Thyroid gland (tissue), 4 donors: ENCODE results near the gene ZC3H7A. TPM values are rescaled to one million over a fixed set of nuclear protein-coding genes. Genes with fewer than 3 reads are reported as not detected.

Source experiments
- DNase-seq, 2 donors: peaks; one replicate each; pipeline ENCODE4 v3.0.0-alpha.2; 2019
- H3K27ac ChIP-seq, 3 donors: fragments of 200-600 bp; sonication (generic); 1 replicate in 2 of 3; 2 replicates in 1 of 3; pipeline ENCODE4 v1.5.1; 2016 to 2019; ENCODE audit warnings: mild to moderate bottlenecking in 1 of 3, moderate library complexity in 1 of 3
- H3K27me3 ChIP-seq: fragments of 200-600 bp; sonication (generic); one replicate; pipeline ENCODE4 v1.5.1; 2019
- H3K36me3 ChIP-seq, 2 donors: fragments of 200-600 bp; sonication (generic); one replicate each; pipeline ENCODE4 v1.5.1; 2016 to 2019
- H3K4me1 ChIP-seq, 2 donors: fragments of 200-600 bp; sonication (generic); one replicate each; pipeline ENCODE4 v1.5.1; 2017 to 2019
- H3K4me3 ChIP-seq, 3 donors: fragments of 200-600 bp; sonication (generic); replicated peaks in 1 of 3; 1 replicate in 2 of 3; 2 replicates in 1 of 3; pipeline ENCODE4 v1.5.1; 2016; ENCODE audit warnings: mild to moderate bottlenecking in 1 of 3
- H3K9me3 ChIP-seq: fragments of 200-600 bp; sonication (generic); one replicate; pipeline ENCODE4 v1.5.1; 2017
- CTCF ChIP-seq, 6 experiments: fragments of 200-600 bp in 3 of 6; fragments of 450-650 bp in 3 of 6; sonication (generic) in 3 of 6; IDR thresholded peaks; one replicate each; pipeline ENCODE4 v1.5.1; 2016 to 2019; ENCODE audit warnings: antibody characterized with exemption in 6 of 6, mild to moderate bottlenecking in 2 of 6, inconsistent platforms in 1 of 6, moderate library complexity in 1 of 6
- POLR2A ChIP-seq, 2 donors: fragments of 450-650 bp; IDR thresholded peaks; one replicate each; pipeline ENCODE4 v1.6.1; 2017; ENCODE audit warnings: antibody characterized with exemption in 2 of 2, mild to moderate bottlenecking in 2 of 2, moderate library complexity in 1 of 2
- WGBS, 2 donors: methylation state at CpG; one replicate each; pipeline ENCODE4 v1.1.5; 2017; 5-methylcytosine and 5-hydroxymethylcytosine counted together
- intact Hi-C: fragments of 100-400 bp; cut with DNase I; formaldehyde crosslinking; loops from one replicate; pipeline ENCODE4 v1.15.1; 2023
- total RNA-seq, 4 donors: library from RNA; depleted of rRNA; stranded (reverse); fragments of >200 nt; gene quantifications; one replicate each; pipeline ENCODE4 v1.2.3, GENCODE V29; 2016

ZC3H7A gene
- total RNA-seq, result 100 to 1,000 TPM in 1 of 4 donors, 10 to 100 TPM in 3; 48.9 to 105 (median 62.7) TPM

- DNase-seq, result peak; percentile 96 to 97
- Histone ChIP-seq H3K36me3 (no peaks in the 10 kb centered on the region), H3K4me3 (peak within 1 kb of the TSS; percentile 87 to 93 (median 89)), H3K4me1 (peaks cover 42 to 51% of the 10 kb centered on the region in 2 donors), H3K27me3 (no peaks in the 10 kb centered on the region), H3K27ac (peak within 1 kb of the TSS; percentile 92 to 98 (median 97)), H3K9me3 (no peaks in the 10 kb centered on the region)
- 0 to 4% methylated on average over 8 to 9 of the region's 80 CpGs for WGBS, 2 donors
- TF ChIP-seq CTCF (IDR thresholded peaks at IDR 0.05) (peak in 4 of 6 experiments; percentile 84 to 99 (median 98)), POLR2A (IDR thresholded peaks at IDR 0.05) (peak; percentile 54 to 95)
- intact Hi-C loops, result loop anchor here (5.0 kb wide), 1 partner anchor 55 kb away; the partner anchor contains the start of gene TXNDC11
Measured at GRCh38 chr16:11797166-11797956, at the start of gene ZC3H7A. Gene ZC3H7A (minus strand): TSS chr16:11797258. CDS start chr16:11782354, 14,904 bp downstream.

GRCh38 chr16:11844499-11844898 is 47.4 kb upstream of the ZC3H7A start:
- Histone ChIP-seq H3K27me3 (no peaks in the 10 kb centered on the region), H3K36me3 (peaks cover 60 to 63% of the 10 kb centered on the region in 2 donors), H3K4me1 (no peaks in the 10 kb centered on the region), H3K4me3 (no peak overlapping the region), H3K27ac (no peak overlapping the region), H3K9me3 (no peaks in the 10 kb centered on the region)
- intact Hi-C loops, result no loop called here
- no peak for DNase-seq
- 86 to 90% methylated on average over 4 of the region's 4 CpGs for WGBS, 2 donors
- TF ChIP-seq CTCF (IDR thresholded peaks at IDR 0.05), result no peak
- no peak for TF ChIP-seq POLR2A (IDR thresholded peaks at IDR 0.05)

- DNase-seq, result no peak
- Histone ChIP-seq H3K4me3 (no peak overlapping the region), H3K36me3 (peaks cover 64 to 69% of the 10 kb centered on the region in 2 donors), H3K4me1 (no peaks in the 10 kb centered on the region), H3K9me3 (no peaks in the 10 kb centered on the region), H3K27me3 (no peaks in the 10 kb centered on the region), H3K27ac (no peak overlapping the region)
- TF ChIP-seq CTCF (IDR thresholded peaks at IDR 0.05), result no peak
- TF ChIP-seq POLR2A (IDR thresholded peaks at IDR 0.05), result no peak
- intact Hi-C loops, result no loop called here
- WGBS, 2 donors, result 93% methylated on average over 5 of the region's 5 CpGs
Measured at GRCh38 chr16:11843861-11844260, 46.8 kb upstream of the ZC3H7A start.

- WGBS, 2 donors, result 96% methylated on average over 8 to 11 of the region's 11 CpGs
- TF ChIP-seq CTCF (IDR thresholded peaks at IDR 0.05) (no peak), POLR2A (IDR thresholded peaks at IDR 0.05) (no peak)
- peaks cover 71 to 75% of the 10 kb centered on the region in 2 donors for H3K36me3 ChIP-seq
Measured at GRCh38 chr16:11843206-11843605, 46.1 kb upstream of the ZC3H7A start.

GRCh38 chr16:11841026-11841425 is 44.0 kb upstream of the ZC3H7A start:
- no peak for DNase-seq
- WGBS, 2 donors, result 95% methylated on average over 7 of the region's 7 CpGs
- no peak overlapping the region for H3K4me3 ChIP-seq
- TF ChIP-seq CTCF (IDR thresholded peaks at IDR 0.05), result no peak
- no peak for TF ChIP-seq POLR2A (IDR thresholded peaks at IDR 0.05)
- H3K4me1 ChIP-seq, result no peaks in the 10 kb centered on the region
- H3K27me3 ChIP-seq, result no peaks in the 10 kb centered on the region
- H3K9me3 ChIP-seq, result no peaks in the 10 kb centered on the region
- peaks cover 72 to 80% of the 10 kb centered on the region in 2 donors for H3K36me3 ChIP-seq
- H3K27ac ChIP-seq, result no peak overlapping the region
- intact Hi-C loops, result no loop called here

More at GRCh38 chr16:11843206-11843605, 46.1 kb upstream of the ZC3H7A start:
- H3K4me3 ChIP-seq, result no peak overlapping the region
- intact Hi-C loops, result no loop called here
- no peak for DNase-seq
- no peaks in the 10 kb centered on the region for H3K27me3 ChIP-seq
- no peak overlapping the region for H3K27ac ChIP-seq
- H3K4me1 ChIP-seq, result no peaks in the 10 kb centered on the region
- H3K9me3 ChIP-seq, result no peaks in the 10 kb centered on the region
